ENCODE data around the gene TRPV3. TPM values are rescaled to one million over a fixed set of nuclear protein-coding genes. Genes with fewer than 3 reads are reported as not detected.

TRPV3 gene
- total RNA-seq, 4 donors from 2014 or later, result 4.2 to 21.4 (median 9.7) TPM

DNA sequence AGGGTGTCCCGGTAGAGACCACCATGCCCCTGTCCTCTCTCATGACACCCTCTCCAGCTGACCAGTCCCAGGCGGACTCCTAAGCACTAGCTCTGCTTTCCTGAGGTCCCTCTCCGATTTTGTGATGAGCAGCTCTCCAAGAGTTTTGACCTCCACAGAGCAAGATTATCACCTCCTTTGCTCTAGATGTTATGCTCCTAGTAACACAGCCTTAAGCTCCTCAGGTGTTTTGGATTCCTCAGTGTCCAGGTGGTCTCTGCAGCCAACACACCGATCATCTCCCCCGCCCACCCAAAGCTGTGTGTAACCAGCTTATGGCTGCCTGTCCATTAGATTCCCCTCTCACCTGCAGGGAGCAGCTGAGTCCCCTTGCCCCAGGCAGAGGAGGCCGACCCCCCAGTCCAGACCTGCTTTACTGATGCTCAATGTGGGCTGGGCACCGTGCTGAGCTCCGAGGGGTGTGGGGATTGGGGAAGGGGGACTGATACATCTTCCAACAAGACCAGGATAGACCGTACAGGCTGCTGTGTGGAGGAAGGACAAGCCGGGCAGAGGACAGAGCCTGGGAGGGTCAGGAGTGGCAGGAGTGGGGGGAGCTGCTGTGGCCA, 2.3 kb downstream of the TRPV3 start:
- 79 to 80% methylated on average over 10 of the region's 10 CpGs for WGBS, 2 donors
- TF ChIP-seq EP300 (IDR thresholded peaks at IDR 0.05), result no peak
- TF ChIP-seq CTCF (IDR thresholded peaks at IDR 0.05), result no peak
- no peak for TF ChIP-seq POLR2A (IDR thresholded peaks at IDR 0.05)
- H3K4me3 ChIP-seq, result no peak overlapping the region
- peaks cover 0 to 9% (median 4%) of the 10 kb centered on the region in 4 donors for H3K4me1 ChIP-seq
- no peaks in the 10 kb centered on the region for H3K36me3 ChIP-seq
- H3K27ac ChIP-seq, result no peak overlapping the region
- DNase-seq (ENCODE audit: low spot score in 2 of 2), result no peak
- no peaks in the 10 kb centered on the region for H3K27me3 ChIP-seq
- H3K9me3 ChIP-seq, result no peaks in the 10 kb centered on the region

- no peaks in the 10 kb centered on the region for H3K27me3 ChIP-seq
- DNase-seq (ENCODE audit: low spot score in 2 of 2), result no peak
- no peaks in the 10 kb centered on the region for H3K9me3 ChIP-seq
- H3K27ac ChIP-seq, result no peak overlapping the region
- 85 to 86% methylated on average over 5 to 13 of the region's 13 CpGs for WGBS, 2 donors
- peaks cover 0 to 9% (median 4%) of the 10 kb centered on the region in 4 donors for H3K4me1 ChIP-seq
- H3K4me3 ChIP-seq, result no peak overlapping the region
- no peak for TF ChIP-seq CTCF (IDR thresholded peaks at IDR 0.05)
- no peak for TF ChIP-seq POLR2A (IDR thresholded peaks at IDR 0.05)
- TF ChIP-seq EP300 (IDR thresholded peaks at IDR 0.05), result no peak
- no peaks in the 10 kb centered on the region for H3K36me3 ChIP-seq
These were observed 3.2 kb downstream of the TRPV3 start for GRCh38 chr17:3554440-3554839.

GRCh38 chr17:3553419-3554401, 3.9 kb downstream of the TRPV3 start:
- no peak for TF ChIP-seq POLR2A (IDR thresholded peaks at IDR 0.05)
- TF ChIP-seq CTCF (IDR thresholded peaks at IDR 0.05), result no peak
- peaks cover 0 to 8% (median 3%) of the 10 kb centered on the region in 4 donors for H3K4me1 ChIP-seq
- 83 to 85% methylated on average over 21 of the region's 21 CpGs for WGBS, 2 donors
- DNase-seq (ENCODE audit: low spot score in 2 of 2), result no peak
- no peaks in the 10 kb centered on the region for H3K36me3 ChIP-seq
- no peak overlapping the region for H3K27ac ChIP-seq
- H3K4me3 ChIP-seq, result no peak overlapping the region
- no peaks in the 10 kb centered on the region for H3K9me3 ChIP-seq
- H3K27me3 ChIP-seq, result no peaks in the 10 kb centered on the region

- 87 to 89% methylated on average over 7 of the region's 7 CpGs for WGBS, 2 donors
- TF ChIP-seq POLR2A (IDR thresholded peaks at IDR 0.05), result no peak
- TF ChIP-seq CTCF (IDR thresholded peaks at IDR 0.05), result no peak
- no peak for TF ChIP-seq EP300 (IDR thresholded peaks at IDR 0.05)
- Histone ChIP-seq H3K27ac (no peak overlapping the region), H3K27me3 (no peaks in the 10 kb centered on the region), H3K36me3 (no peaks in the 10 kb centered on the region), H3K9me3 (no peaks in the 10 kb centered on the region), H3K4me3 (no peak overlapping the region), H3K4me1 (peaks cover 0 to 7% (median 2%) of the 10 kb centered on the region in 4 donors)
- DNase-seq (ENCODE audit: low spot score in 2 of 2), result no peak
These were observed 4.7 kb downstream of the TRPV3 start for GRCh38 chr17:3552916-3553315.

DNA sequence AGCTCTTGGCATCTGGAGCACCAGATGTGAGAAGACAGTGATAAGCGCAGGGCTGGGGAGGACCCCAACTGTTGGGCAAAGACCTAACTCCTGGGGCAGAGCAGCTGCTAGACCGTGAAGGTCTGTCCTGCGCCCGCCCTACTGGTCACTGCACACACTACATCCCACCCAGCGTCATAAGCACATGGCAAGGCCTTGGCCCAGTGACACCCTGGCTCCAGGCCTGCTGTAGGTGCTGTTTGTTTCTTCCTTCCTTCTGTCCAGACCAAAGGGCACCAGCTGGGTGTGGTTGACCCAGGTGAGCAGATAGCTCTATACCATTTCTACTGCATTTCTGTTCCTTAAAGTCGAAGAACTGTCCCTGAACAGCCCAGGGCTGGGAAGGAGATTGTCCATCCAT, 6.4 kb downstream of the TRPV3 start:
- WGBS, 2 donors, result 74 to 86% methylated on average over 5 to 6 of the region's 6 CpGs
- no peak for TF ChIP-seq EP300 (IDR thresholded peaks at IDR 0.05)
- no peak for TF ChIP-seq POLR2A (IDR thresholded peaks at IDR 0.05)
- no peak for TF ChIP-seq CTCF (IDR thresholded peaks at IDR 0.05)
- no peaks in the 10 kb centered on the region for H3K4me1 ChIP-seq
- no peaks in the 10 kb centered on the region for H3K27me3 ChIP-seq
- no peaks in the 10 kb centered on the region for H3K9me3 ChIP-seq
- no peak overlapping the region for H3K4me3 ChIP-seq
- no peak overlapping the region for H3K27ac ChIP-seq
- no peak for DNase-seq (ENCODE audit: low spot score in 2 of 2)
- H3K36me3 ChIP-seq, result no peaks in the 10 kb centered on the region
